Colon (tissue), 2 donors: ENCODE results near the gene FRMPD4.
A peak's percentile ranks its signal among the peaks of the same experiment; 100 is the strongest.

ENCODE experiments used
- FAIRE-seq: peaks from 2 replicates; lab custom pipeline; 2012; peaks lifted over from hg19 to GRCh38; lab: Jason Lieb, UNC
- donor health status: control.
- donor health status: control.

The FRMPD4 gene

DNA sequence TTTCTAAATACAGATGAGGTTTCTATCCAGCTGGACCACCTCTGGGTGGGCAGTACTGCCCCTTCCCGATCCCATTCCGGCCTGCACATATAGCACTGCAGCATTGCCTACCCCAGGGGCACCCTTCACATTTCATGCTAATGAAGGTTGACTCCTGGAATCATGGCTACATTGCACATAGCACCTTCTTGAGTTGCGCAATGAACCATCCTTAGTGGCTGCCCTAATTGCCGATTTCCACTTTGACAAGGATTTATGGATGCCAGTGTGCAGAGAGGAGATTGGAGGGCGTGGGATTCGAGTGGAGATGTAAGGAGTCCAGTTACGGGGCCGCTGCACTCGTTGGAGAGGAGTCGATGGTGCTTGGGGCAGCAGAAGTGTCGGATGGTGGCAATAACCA lies 229.0 kb downstream of the FRMPD4 start:
- FAIRE-seq, result no peak

DNA sequence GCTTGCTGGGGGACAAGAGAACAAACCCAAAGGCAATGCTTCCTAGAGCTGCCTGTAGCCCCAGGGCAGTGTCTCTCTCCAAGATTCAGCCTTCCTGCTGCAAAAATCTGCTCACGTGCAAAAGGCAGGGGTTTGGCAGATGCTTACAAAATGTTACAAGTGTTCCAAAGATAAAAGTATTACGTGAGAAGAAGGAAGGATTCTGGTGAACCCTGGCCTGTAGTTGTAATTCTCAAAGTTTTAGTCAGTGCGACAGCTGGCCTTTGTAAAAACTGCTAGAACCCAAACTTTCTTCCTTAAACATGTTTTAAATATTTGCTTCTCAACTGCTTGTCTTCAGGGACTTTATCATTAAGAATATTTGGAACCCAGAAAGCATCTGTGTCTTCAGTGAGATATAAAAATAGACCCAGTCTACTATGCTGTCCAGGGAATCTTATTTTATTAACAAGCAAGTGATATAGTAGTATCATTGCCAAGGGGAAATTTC lies 232.3 kb downstream of the FRMPD4 start:
- no peak for FAIRE-seq

DNA sequence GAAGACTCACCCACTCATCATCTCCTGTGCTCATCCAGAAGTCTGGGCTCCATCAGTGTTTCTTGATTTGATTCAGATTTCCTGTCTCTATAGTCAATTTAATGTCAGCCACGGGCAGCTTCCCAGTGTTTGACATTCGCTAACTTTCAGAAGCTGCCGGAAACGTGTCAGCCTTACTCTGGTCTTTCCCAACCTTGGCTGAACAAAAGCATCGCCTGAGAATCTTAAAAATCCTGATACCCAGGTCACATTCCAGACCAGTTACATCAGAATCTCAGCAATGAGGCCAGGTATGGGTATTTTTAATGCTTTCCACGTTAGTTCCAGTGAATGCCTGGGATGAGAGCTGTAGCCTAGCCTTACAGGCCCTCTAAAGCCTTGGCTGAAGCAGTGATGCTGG lies 233.8 kb downstream of the FRMPD4 start:
- no peak for FAIRE-seq

DNA sequence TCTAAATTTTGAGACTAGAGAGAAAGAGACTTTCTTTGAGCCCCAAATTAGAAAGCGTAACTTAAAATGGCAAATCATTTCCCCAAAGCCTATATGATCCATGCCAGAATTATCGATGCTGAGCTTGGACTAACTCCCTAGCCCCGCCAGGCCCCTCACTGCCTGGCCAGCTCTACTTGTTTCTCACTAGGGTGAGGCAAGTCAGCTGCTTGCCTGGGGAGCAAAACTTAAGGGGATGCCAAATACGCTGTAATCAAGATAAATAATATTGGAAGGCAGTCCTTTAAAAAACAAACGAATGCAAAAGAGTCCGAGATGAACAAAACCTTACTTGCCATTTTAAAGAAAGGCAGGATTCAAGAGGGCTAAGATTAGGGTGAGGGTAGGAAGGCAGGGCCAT lies 236.0 kb downstream of the FRMPD4 start:
- no peak for FAIRE-seq

DNA sequence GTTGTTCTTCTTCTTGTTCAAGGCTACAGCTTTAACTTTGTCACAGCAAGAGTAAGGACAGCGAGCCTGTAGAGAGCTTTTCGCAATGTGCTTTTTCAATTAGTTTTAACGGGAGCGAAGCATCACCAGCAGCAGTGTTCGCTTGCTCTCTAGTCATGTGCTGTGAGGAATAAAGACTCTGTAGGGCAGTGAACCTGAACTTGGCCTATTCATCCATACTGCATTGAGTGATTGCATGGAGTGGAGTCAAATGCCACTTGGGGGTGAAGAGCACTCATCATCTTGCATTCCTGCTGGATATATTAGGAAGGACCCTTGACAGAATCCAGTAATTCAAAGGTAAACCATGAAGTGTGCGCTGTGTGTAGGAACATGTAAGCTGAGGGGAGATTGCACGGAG lies 240.0 kb downstream of the FRMPD4 start:
- FAIRE-seq, result no peak

DNA sequence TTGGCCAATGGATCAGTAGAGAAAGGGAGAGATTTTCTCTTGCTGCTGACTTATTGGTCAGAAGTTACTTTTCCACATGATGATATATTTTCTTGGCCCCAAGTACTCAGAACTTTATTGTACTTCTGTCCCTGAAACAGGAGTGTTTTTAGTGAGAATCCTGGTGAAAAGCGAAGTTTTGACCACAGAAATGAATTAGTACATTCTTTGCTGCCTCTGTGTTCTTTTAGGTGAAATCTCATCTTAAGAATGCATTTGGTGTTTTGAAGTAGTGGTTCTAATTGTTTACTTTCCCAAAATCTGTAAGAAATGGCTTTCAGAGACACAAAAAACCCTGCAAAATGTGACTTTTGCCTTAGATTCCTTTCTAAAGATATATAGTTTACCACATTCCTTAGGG lies 240.4 kb downstream of the FRMPD4 start:
- no peak for FAIRE-seq

DNA sequence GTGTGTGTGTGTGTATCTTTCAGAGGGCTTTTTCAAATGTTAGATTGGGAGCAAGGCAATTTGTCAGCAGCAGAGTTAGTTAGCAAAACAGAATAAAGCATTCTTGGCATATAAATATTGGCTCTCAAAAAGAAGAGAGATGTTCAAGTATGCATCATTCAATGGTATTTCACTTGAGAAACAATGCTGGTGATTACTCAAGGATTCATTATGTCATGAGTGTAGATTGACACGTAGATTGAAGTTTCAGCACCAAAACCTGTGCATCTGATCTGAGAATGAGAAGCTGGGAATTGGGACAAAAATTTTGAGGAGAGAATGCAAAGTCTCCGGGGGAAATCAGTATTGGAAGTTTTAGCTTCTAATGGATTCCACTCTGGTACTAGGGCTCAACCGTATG lies 241.4 kb downstream of the FRMPD4 start:
- no peak for FAIRE-seq

DNA sequence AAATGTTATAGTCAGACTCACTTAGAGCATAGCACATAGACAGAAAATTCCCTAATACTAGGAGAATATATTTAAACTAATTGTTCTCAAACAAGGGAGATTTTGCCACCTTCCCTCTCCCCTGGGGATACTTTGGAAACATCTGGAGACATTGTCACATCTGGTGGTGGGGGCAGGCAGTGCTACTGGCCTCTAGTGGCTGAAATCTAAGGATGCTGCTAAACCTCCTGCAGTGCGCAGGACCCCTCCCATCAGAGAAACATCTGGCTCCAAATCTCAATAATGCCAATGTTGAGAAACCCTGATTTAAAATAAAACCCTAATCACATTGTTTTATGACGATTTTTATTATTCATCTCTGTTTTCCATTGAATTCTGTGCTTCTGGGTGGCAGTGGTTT lies 244.9 kb downstream of the FRMPD4 start:
- no peak for FAIRE-seq

DNA sequence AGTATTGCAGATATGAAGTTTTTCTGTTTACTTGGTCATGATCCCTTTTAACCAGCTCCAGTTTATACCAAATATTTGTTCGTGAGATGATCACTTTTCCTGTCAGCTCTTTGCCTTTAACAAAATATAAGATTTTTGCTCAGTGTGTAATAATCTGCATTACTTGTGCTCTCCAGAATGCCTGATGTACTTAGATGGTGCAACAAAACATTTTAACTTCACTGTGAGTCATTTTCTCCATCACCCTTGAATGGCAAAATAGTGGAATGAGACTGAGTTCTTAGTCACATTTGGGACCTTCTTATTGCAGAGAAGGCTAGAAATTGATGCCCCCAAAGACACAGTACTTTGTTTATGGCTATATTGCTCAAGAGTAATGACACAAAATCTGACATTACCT lies 252.0 kb downstream of the FRMPD4 start:
- no peak for FAIRE-seq

DNA sequence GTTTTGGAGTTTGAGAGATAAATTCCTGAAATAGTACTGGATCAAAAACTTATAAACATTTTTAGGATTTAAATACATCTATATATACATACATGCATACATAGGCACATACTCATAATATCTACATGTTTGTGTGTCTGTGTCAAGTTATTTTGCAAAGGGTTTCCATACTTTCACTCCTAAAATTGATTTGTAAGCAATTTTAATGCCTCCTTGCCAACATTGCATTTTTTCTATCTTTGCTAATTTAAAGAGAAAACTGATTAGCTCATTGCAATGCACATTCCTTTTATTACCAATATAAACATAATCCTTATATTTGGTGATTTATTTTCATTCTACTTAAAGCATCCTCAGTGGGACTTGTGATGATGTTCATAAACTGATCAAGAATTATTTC lies 258.3 kb downstream of the FRMPD4 start:
- no peak for FAIRE-seq

DNA sequence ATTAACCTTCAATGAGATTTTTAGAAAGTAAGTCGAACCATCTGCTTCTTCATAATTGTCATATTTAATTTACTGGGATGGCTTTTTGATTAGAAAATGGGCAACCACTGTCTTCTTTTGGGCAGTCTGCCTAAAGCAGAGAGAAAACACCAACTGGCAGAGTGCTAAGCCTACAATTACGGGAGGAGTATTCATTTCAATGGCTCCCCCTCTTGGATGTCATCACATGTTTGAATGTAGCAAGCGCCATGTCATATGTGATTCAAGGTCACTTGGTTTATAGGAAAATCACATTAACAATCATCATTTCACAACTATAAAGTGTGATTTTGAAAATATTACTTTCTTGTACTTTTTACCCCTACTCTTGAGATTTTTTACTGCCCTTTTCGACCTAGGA lies 261.9 kb downstream of the FRMPD4 start:
- no peak for FAIRE-seq

DNA sequence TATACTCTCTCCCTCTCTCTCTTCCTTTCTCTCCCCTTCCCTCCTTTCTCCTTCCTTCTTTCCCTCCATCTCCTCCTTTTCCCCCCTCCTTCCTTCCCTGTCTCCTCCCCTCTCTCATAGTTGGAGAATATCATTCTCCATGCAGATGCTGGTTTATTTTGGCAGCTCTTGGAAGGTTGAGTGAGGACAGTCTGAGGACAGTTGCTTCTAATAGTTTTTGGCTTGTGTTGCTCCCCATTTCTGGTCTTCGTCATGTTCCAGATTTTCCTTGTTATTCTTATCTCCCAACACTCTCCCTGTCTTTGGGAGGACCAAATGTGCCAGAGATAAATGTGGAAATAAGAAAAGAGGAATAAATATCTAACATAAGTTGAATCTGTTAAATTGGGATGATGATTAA lies 263.0 kb downstream of the FRMPD4 start:
- no peak for FAIRE-seq

DNA sequence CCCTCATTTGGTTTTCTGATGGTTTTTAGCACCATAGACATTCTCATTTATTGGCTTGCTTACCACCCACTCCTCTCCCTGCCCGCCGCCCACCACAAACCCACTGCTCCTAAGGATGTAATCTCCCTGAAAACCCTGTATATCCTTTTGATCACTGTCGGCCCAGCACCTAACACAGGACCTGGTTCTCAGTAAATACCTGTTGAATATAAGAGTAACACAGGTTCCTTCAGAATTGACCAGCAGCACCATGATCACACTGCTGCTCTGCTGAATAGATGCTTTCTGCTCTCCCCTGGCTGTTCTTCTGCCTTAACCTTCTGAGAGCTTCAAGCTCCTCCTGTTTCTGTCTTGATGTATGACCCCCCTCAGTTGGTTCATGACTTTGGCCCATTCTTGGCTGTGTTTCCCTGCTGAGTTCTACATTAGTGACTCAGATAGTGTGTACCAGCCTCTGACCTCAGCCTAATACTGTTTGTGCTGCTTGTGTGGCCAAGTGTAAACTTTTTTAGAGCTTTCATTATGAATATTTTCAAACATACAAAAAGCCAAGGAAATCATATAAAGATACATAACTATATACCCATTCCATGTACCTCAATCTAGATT lies 265.3 kb downstream of the FRMPD4 start:
- no peak for FAIRE-seq

DNA sequence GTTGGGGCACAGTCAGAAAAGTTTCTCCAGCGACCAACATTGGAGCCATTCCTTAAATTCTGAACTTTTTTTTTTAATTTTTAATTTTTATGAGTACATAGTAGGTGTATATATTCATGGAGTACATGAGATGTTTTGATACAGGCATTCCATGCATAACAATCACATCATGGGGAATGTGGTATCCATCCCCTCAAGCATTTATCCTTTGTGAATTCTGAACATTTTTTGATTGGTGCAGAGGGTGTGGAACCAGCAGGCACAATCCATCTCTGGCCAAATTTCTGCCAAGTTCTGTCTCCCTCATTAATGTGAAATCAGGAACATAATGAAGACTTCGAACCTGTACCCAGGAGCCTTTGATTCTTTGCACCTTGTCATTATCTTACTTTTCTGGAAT lies 267.0 kb downstream of the FRMPD4 start:
- FAIRE-seq, result no peak

DNA sequence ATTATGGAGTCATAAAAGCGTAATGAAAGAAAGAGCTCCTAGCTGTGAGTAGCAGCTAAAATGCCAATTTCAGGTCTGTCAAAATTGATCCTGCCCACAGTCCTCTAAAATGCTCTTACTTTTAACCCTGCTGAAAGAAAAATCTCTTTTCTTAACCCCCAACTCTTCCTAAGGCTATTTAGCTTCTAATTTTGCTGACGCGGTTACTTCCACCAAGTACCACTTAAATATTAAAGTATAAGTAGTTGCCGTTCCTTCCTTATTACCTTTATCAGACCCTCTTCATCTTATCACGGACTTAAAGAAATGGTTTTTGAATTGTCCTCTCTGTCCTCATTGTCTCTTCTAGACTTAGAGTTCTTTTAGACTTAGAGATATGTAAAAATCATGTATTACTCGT lies 272.2 kb downstream of the FRMPD4 start:
- FAIRE-seq, result peak; percentile 18

DNA sequence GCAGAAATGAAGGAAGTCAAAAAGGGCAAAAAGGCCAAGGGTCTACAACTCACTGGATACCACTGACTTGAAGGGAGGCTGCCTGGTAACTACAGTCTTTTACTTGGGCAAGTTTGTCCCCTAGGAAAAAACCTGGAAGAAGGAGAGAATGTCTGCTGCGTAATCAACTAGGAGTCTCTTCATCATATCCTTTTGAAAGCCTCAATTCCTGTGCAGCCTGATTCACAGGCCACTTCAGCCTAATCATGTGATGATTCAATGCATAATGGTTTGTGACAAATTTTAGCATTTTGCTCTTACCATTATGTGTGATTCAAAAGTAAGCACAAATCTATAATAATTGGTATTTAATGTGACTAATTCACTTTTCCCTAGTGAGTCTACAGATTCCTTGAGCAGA lies 273.6 kb downstream of the FRMPD4 start:
- no peak for FAIRE-seq

DNA sequence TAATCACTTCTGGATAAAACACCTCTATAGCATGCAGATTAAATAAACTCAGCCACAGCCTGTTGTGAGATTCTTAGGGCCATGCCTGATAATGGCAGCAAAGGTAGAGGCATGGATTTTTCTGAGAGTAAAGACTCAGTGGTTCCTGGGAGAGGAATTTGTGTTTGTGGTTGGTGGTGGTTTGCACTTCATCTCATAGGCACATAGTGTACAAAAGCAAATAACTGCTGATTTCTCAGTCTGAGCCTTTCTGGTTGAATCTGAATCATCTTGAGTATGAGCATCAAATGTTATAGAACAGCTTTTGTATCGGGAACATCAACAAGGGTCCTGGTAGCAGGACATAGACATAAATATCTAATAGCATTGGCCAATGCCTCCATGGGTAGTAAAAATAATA lies 274.3 kb downstream of the FRMPD4 start:
- FAIRE-seq, result no peak

DNA sequence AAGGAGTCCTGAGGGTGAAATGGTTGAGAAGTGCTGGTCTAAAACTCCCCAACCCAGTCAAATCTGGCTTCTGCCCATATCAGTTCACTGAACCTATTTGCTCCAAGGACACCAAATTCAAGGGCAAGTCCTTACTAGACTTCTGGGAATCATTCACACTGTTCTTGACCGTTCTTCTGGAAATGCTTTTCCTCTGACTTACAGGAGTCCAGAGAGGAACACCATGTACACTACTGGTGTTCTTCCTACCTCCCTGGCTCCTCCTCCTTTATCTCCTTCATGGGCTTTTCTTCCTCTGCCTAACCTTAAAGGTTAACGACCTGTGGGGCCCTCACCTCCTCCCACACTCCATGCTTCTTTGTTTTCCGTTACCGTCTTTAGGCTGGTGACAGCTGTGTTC lies 281.3 kb downstream of the FRMPD4 start:
- FAIRE-seq, result no peak

DNA sequence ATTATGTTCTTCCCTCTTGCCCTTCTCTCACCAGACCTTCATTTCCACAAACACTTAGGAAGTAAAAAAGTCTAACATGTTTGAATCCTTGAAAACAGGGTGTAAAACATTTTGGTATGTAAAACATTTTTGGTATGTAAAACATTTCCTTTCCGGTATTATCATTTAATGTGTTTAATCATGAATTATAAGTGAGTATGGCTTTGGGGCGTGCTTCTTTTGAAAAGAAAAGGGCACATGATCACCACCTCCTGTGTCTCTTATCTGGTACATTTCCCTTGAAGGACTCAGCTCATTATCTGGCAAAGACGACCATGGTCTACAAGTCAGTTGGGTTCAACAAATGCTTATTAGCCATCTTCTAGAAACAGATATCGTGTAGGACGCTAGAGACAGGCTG lies 283.6 kb downstream of the FRMPD4 start:
- no peak for FAIRE-seq

DNA sequence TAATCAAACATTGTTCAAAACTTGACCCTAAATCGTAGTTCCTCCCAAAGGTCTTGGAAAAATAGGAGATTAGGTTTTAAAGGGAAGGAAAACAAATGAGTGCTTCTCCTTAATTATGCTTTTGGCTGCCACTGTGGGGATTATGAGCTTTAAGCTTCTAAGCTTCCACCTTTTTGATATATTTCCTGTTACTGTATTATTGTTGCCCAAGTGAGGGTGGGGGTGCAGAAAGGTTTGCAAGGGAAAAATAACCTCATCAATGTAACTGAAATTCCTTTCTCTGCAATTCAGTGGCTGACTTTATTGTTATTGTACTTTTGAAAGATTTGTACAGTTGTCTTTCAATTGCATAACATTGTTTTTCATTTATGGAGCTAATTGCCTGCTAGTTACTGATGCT lies 285.1 kb downstream of the FRMPD4 start:
- no peak for FAIRE-seq

DNA sequence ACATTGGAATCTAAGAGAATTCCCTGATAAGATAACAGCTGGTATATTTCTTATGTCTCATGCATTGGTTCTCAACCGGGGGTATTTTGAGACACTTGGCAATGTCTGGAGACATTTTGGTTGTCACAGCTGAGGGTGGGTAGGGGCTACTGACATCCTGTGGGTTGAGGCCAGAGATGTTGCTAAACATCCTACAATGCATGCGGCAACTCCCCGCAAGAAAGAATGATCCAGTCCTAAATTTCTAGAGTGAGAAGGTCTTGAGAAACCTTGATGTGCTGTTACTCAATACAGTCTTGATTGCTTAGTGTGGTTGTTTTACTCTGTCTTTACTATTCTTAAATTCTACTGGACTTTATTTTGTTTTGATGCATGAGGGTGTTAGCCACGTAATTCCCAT lies 287.2 kb downstream of the FRMPD4 start:
- FAIRE-seq, result no peak

DNA sequence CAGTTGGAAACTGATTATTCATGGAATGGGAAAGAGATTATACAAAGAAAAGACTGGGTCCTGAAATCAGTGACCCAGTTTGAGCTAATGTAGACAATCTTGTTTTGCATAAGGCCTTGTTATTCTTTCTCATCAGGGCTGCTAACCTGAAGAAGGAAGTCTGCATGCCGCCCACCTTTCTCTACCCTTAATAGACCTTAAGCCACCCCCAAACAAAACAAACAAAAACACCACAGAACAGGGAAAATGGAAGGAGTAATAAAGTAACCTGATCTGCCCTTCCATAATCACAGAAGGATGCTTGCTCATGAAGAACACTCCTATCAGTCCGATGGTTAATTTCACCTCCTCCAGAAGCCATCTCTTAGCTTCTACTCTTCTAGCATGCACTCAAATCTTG lies 288.1 kb downstream of the FRMPD4 start:
- no peak for FAIRE-seq

DNA sequence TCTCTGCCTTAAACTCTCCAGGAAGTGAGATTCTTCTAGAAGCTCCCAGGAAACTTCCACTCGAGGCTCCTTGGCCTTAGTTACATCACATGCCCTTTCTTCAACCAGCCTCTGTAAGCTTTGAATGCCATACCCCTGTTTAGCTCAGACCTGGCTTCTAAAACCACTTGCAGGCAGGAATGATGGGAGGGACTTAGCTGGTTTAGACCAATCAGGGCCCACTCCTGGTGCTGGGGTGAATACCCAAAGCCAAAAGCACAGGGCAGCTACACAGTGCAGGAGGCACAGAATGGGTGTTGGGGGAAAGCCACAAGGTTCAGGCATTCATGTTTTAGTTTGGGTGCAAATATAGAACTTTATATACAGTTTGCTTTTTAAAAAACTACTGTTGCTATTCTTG lies 296.2 kb downstream of the FRMPD4 start:
- FAIRE-seq, result no peak

DNA sequence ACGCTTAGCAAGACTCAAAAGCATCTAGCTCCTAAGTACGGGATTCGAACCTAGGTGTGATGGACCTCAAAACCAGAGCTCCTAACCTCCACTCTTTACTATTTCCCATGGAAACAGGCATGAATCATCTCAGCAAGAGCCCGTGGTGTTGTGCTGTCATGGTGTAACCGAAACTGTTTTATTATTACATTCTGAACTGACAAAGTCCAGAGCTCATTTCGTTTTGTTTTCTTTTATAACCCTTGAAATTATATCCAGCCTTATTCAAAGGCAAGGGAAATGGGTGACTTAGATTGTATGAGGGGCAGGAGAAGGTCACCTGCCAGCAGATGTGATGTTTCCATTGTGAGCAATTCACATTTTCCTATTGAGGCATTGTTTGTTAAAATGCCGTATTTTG lies 301.1 kb downstream of the FRMPD4 start:
- no peak for FAIRE-seq

DNA sequence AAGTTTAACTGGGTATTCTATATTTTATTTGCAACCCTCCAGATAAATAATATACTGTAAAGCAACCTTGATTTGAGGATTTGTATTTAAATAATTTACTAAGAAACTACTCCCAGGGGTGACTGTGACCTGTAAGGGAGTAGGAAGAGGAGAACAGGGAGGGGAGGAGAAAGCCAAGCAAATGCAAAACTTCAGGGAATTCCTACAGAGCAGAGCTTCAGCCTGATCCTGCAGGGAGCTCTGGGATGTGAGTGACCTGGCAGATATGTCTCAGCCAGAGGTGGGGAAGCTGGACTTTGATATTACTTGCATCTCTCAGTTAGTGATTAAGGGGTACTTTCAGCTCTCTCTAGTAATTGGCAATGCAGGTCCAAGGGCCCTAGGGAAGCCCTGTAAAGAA lies 302.0 kb downstream of the FRMPD4 start:
- no peak for FAIRE-seq
